ENCODE measurements around the gene ZC3HAV1L. TPM values are rescaled to one million over a fixed set of nuclear protein-coding genes. Genes with fewer than 3 reads are reported as not detected.
"Not testable (repeated sequence)": the region's sequence is repeated elsewhere in the genome, so short reads cannot be mapped to it uniquely, and the experiment has no call there.

Gene ZC3HAV1L
- total RNA-seq, 1 experiment from 2014 or later: 15.2 TPM

GRCh38 chr7:138979988-138980562, 55.8 kb downstream of the ZC3HAV1L start:
- H3K4me3 ChIP-seq: peak overlapping the region; percentile 68
- peaks cover 6% of the 10 kb centered on the region for H3K27me3 ChIP-seq (replicated peaks)
- peak in 1 of 2 experiments; percentile 5 for DNase-seq (ENCODE audit: low read depth in 1 of 2, low spot score in 2 of 2)
- H3K9me3 ChIP-seq (replicated peaks): peaks cover 4% of the 10 kb centered on the region; the same call in 1 of the 2 replicates
- no peak overlapping the region for H3K27ac ChIP-seq
- H3K4me1 ChIP-seq (replicated peaks): peaks cover 21% of the 10 kb centered on the region
- no peaks in the 10 kb centered on the region for H3K36me3 ChIP-seq

DNA sequence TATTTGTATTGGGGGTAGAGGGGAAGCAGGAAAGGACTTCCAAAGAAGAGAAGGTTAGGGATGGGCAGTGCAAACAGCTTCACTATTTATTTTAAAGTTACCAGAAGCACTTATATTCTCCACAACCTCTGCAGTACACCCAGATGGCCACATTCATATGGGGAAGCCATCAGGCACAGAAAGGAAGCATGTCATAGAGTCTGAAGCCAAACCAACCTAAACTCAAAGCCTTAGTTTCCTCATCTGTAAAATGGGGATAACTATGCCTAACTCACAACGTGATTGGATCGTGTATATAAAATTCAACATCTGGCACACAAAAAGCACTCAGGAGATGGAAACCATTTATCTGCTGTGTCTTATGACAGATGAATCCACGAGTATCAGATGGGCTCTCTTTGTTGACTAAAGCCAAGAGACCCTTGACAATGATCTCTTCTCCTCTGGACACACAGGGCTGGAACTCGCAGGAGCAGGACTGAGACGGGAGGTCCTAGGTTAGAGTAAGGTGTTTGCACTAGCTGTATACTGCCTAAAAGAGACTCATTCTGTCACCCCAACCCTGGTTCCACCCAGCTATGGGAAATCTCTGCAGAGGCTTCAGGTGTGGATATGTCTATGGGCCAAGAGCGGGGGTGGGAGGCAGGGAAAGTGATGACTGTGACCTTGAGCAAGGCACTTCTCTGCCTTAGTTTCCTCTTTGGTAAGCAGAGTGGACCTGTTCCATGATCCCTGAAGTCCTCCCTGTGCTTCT, 56.4 kb downstream of the ZC3HAV1L start:
- peaks cover 6% of the 10 kb centered on the region for H3K27me3 ChIP-seq (replicated peaks)
- no peak overlapping the region for H3K27ac ChIP-seq
- DNase-seq (ENCODE audit: low read depth in 1 of 2, low spot score in 2 of 2): no peak
- no peaks in the 10 kb centered on the region for H3K36me3 ChIP-seq
- H3K4me3 ChIP-seq: no peak overlapping the region
- peaks cover 4% of the 10 kb centered on the region; the same call in 1 of the 2 replicates for H3K9me3 ChIP-seq (replicated peaks)
- peaks cover 21% of the 10 kb centered on the region for H3K4me1 ChIP-seq (replicated peaks)

DNA sequence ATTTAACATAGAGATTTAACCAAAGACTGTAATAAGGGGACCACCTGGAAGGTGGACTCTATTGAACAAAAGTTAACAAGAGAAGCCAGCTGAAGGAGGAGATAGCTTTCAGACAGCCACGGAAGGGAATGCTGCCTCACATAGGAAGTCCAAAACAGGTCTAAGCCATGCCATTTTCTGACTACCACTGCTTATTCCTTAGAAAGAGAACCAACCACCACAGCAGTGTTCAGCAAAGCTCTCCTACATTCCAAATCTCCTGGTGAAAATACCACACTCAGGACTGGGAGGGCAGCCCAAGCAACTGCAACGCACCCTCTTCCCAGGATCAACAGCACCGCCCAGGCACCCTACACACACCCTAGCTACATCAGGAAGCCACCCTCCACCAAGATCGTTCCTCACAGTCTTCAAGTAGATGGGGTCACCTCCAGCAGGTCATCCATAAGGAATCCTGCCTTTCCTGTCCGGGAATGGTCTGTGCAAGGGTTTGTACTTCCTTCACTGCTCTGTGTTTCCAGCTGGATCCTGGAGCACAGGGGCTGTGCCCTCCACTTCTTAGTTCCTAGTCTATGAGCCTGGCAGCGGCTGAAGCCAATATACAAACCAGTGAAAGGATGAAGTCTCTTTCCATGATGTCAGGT, 57.2 kb downstream of the ZC3HAV1L start:
- Histone ChIP-seq H3K4me3 (no peak overlapping the region), H3K27me3 (replicated peaks) (peaks cover 6% of the 10 kb centered on the region), H3K27ac (no peak overlapping the region), H3K9me3 (replicated peaks) (peaks cover 4% of the 10 kb centered on the region; the same call in 1 of the 2 replicates), H3K4me1 (replicated peaks) (peaks cover 21% of the 10 kb centered on the region), H3K36me3 (no peaks in the 10 kb centered on the region)
- no peak for DNase-seq (ENCODE audit: low read depth in 1 of 2, low spot score in 2 of 2)

DNA sequence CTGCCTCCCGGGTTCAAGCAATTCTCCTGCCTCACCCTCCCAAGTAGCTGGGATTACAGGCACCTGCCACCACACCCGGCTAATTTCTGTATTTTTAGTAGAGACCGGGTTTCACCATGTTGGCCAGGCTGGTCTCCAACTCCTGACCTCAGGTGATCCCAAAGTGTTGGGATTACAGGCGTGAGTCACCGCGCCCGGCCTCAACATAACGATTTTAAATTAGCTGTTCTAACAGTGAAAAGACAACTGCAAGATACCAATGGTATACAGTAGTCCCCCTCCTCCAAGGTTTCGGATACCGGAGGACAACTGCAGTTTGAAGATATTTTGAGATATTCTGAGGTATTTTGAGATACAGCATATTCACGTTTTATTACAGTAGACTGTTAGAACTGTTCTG, 59.7 kb downstream of the ZC3HAV1L start:
- H3K27me3 ChIP-seq (replicated peaks); H3K9me3 ChIP-seq (replicated peaks); DNase-seq (ENCODE audit: low read depth in 1 of 2, low spot score in 2 of 2); H3K27ac ChIP-seq; H3K36me3 ChIP-seq; H3K4me3 ChIP-seq: not testable (repeated sequence)
- peaks cover 20% of the 10 kb centered on the region for H3K4me1 ChIP-seq (replicated peaks)

Other genes with a start within 250 kb of the ZC3HAV1L start
- gene TMEM213, start 238.0 kb downstream of the ZC3HAV1L start, total RNA-seq (2014; rRNA removed; shearing (Covaris generic)): not detected in 2 replicates
- gene ATP6V0A4, start 237.8 kb downstream of the ZC3HAV1L start, total RNA-seq (2014; rRNA removed; shearing (Covaris generic)): 0.21 TPM in 1 of 2 replicates, not detected in the other
- 0.75 and 0.95 TPM in 2 replicates for gene KIAA1549, start 54.7 kb downstream of the ZC3HAV1L start, total RNA-seq (2014; rRNA removed; shearing (Covaris generic))
- gene ZC3HAV1, start 73.7 kb upstream of the ZC3HAV1L start, total RNA-seq (2014; rRNA removed; shearing (Covaris generic)): 24.2 and 27.4 TPM in 2 replicates
- 3.8 and 3.9 TPM in 2 replicates for gene UBN2, start 195.2 kb upstream of the ZC3HAV1L start, total RNA-seq (2014; rRNA removed; shearing (Covaris generic))